Raji (cell line): ENCODE results near the gene SDK1.

Experiments used
- POLR2A ChIP-seq: IDR thresholded peaks from 2 replicates; pipeline ENCODE4 v1.6.1; 2011; ENCODE audit warnings: low read depth, low read length, control low read depth; ENCODE audit not compliant: insufficient read depth

SDK1 gene

GRCh38 chr7:4079956-4080355, 778.9 kb downstream of the SDK1 start:
- no peak for TF ChIP-seq POLR2A

GRCh38 chr7:4080954-4081353, 779.9 kb downstream of the SDK1 start:
- TF ChIP-seq POLR2A: no peak

- no peak for TF ChIP-seq POLR2A
Measured at GRCh38 chr7:4083513-4083912, 782.5 kb downstream of the SDK1 start.

DNA sequence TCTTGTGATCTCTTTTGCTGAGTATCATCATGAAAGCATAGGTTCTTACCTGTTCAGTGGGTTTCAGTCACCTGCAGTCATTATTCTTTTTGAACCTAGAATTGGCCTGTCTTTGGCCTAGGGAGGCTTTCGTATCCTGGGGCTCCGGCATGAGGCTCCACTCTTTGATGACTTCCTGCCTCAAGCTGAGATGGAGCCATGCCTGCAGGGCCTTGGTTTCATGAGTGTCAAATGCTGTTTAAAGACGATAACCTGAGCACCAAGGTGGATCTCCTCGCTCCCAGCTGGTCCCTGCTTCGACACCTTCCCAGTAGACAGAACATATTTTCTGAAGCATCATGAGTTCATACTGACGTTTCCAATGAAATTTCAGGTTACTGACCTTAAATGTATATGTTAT, 783.2 kb downstream of the SDK1 start:
- TF ChIP-seq POLR2A: no peak

DNA sequence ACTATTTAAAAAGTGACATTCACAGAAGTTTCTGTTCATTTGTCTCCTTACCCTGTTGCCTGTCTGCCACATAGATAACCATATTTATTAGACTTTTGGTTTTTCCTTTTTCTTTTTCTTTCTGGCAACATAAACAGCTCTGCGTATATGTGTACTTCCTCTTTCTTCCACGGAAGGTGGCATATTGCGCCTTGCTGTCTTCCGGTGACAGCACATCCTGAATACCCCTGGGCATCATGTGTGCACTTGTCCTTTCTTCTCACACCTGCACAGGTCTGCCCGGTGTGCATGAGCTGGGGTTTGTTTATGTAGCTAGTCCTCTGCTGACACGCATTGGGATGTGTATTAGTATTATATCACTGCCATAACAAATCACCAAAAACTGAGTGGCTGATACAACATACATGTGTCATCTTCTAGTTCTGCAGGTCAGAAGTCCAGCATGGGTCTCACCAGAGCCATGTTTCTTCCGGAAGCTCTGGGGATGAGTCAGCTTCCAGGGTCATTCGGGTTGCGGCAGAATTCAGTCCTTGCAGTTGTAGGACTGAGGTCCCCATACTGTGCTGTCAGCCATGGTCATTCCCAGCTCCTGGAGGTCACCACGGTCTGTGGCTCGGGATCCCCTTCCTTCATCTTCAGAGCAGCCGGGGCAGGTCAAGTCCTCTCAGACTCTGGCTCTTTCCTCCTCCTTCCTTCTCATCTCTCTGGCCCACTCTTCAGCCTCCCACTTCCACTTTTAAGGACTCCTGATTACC, 785.1 kb downstream of the SDK1 start:
- TF ChIP-seq POLR2A: no peak

GRCh38 chr7:4086723-4087122, 785.7 kb downstream of the SDK1 start:
- no peak for TF ChIP-seq POLR2A

DNA sequence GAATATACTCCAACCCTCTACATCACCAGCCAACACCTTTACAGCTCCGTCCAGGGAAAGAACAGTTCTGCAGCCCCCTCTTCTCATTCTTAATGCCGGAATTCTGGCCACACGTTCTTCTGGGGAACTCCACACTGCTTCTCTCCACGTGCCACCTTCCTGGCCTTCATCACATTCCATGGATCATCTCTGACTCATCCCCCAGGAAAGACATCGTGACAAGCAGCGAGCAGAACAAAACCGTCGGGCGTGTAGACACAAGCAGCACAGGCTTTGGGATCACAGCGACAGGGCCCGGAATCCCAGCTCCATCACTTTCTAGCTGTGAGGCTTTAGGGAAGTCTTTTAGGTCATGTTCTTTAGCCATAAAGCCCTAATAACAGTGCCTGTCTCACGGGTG, 790.7 kb downstream of the SDK1 start:
- TF ChIP-seq POLR2A: no peak

DNA sequence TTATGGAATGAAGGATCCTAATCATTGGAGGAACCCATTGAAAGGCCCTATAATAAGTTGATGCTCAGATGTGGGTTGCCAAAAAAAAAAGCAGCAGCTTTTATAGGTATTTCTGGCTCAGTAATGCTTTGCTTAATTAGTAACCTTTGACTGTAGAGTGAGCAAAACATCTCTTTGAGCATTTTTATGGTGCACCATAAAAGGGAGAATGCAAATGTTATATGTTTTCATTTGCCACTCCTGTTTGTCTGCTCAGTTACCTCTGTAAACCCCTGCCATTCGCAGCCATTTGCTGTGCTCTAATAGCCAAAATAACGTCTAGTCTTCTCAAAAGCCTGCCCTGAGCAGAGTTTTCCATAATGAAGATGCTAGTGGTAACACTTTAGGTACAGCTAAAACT, 792.0 kb downstream of the SDK1 start:
- no peak for TF ChIP-seq POLR2A

- no peak for TF ChIP-seq POLR2A
Measured at GRCh38 chr7:4093483-4093882, 792.4 kb downstream of the SDK1 start.

GRCh38 chr7:4097001-4097609, 796.1 kb downstream of the SDK1 start:
- TF ChIP-seq POLR2A: no peak

GRCh38 chr7:4098169-4098568, 797.1 kb downstream of the SDK1 start:
- TF ChIP-seq POLR2A: no peak

DNA sequence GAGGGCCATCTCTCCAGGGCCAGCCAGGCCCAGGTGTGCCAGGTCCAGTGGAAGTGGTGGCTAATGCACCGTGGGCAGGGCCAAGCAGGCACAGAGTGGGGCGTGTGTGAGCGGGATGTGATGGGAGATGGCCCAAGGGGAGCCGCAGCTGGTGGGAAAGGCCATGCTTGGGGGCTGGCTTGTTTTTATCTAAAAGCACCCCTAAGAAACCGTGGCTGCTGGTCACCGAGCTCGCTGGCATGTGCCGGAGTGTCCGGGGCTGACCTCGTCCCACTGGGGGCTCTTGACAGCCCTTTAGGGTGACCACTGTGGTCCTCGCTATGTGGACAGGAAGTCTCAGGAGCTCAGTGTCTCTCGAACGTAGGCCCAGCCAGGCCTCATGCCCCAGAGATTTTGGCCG, 798.6 kb downstream of the SDK1 start:
- no peak for TF ChIP-seq POLR2A

DNA sequence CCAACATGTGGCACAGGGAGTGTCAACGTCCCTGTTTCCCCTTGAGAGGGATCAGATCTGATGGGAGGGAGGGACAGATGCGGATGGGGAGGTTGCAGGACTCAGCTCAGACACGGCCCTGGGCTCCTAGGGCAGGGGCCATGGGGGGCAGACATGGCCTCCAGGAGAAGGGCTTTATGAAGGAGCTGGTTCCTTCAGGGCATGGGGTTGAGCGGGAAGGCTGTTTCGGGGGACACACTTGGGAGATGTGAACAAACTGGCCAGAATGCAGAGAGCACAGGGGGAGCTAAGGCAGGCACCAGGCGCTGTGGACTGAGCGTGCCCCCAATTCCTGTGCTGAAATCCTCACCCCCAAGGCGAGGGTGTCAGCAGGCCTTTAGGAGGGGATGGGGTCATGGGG, 799.1 kb downstream of the SDK1 start:
- no peak for TF ChIP-seq POLR2A

GRCh38 chr7:4100691-4101090, 799.6 kb downstream of the SDK1 start:
- no peak for TF ChIP-seq POLR2A

DNA sequence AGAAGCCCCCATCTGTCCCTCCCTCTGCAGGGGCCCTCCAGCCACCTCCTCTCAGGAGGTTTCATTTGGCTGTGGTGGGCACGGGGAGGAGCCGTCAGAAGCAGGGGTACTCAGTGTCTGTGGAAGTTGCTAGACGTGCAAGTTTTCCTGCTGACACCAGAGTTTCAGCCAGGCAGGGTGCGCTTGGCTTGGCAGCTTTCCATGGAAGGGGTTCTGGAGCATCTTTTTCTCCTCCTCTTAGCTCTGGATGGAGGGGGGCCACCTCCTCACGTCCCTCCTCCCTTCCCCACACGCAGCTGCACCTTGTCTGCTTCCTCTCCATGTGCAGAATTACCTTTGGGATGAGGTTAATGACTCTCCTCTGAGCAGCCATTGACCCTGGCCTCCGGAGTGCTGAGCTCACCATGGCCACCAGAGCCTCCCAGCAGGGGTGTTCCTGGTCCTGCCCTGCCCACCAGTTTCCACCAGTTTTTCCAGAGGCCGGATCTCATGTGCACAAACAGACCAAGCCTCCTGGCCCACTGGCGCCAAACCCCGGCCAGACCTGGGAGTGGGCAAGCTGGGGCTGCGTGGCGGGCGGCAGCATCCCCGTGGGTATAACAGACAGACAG, 801.3 kb downstream of the SDK1 start:
- TF ChIP-seq POLR2A: no peak

DNA sequence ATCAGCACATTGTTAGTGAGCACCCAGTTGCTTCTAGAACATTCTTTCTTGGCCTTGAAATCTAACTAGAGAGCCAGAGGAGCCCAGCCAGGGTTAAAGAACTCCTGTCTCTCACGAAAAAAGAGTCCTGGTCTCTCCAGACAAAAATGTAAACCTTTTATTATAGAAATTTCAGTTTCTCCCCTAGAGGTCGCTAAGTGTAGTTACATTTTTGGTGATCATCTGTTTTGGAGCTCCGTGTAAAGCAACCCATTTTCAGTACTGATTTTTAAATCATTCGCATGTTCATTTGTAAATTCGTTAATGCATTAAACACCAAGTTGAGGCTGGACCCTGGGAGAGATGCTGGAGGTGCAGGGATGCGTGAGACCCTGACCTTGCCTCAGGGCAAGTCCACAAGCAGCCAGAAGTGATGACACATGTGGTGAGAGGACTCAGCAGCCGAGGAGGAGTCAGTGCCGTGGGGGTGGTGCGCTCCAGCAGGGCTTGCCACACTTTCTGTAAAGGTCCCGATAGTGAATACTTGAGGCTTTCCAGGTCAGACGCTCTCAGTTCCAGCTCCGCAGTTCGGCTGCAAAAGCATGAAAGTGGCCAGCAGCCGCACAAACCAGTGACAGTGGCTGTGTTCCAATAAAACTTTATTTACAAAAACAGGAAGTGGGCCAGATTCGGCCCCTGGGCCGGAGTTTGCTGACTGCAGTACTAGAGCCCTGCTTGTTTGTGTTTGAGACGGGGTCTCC, 802.5 kb downstream of the SDK1 start:
- no peak for TF ChIP-seq POLR2A
